Epidermal melanocyte (primary cell): Measurements from ENCODE around the gene LENG8.

Experiments
- DNase-seq: peaks from one replicate; pipeline ENCODE4 v3.0.0; 2011; ENCODE audit warnings: low spot score; ENCODE audit not compliant: insufficient read length

Gene LENG8

GRCh38 chr19:54448774-54449700 lies at the start of gene LENG8:
Gene LENG8 (plus strand): TSS chr19:54449199. CDS start chr19:54451345, 2,146 bp downstream.
- DNase-seq, result peak; percentile 95

GRCh38 chr19:54400913-54401312 lies 48.1 kb upstream of the LENG8 start:
- DNase-seq, result no peak

GRCh38 chr19:54403054-54403453 lies 45.9 kb upstream of the LENG8 start:
- DNase-seq, result no peak

DNA sequence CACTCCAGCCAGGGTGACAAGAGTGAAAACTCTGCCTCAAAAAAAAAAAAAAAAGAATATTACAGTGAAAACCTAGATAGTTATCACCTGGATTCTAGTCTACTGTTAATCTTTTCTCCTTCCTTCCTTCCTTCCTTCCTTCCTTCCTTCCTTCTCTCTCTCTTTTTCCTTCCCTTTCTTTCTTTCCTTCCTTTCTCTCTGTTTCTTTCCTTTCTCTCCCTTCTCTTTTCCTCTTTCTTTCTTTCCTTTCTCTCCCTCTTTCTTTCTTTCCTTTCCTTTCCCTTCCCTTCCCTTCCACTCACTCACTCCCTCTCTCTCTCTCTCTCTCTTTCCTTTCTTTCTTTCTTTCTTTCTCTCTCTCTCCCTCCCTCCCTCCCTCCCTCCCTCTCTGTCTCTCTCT lies 43.4 kb upstream of the LENG8 start:
- DNase-seq, result no peak

GRCh38 chr19:54407780-54408179 lies 41.2 kb upstream of the LENG8 start:
- DNase-seq, result no peak

GRCh38 chr19:54408456-54409026 lies 40.5 kb upstream of the LENG8 start:
- no peak for DNase-seq

GRCh38 chr19:54411033-54411432 lies 38.0 kb upstream of the LENG8 start:
- no peak for DNase-seq

DNA sequence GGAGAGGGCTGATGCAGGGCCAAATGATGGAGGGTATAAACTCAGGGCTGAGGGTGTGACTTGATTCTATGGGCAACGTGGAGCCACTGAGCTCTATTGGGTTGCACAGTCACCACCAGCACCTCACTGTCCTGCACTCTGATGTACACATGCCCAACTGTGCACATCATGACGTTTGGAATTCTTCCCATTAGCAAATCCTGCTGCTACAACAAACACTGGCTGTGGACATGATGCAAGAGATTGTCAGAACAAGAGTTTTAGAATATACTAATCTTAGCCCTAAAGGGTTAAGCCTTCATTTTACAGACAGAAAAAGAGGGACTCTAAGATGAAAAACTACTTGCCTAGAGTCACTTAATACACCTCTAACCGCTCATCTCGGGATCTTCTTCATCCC lies 36.1 kb upstream of the LENG8 start:
- DNase-seq, result no peak

GRCh38 chr19:54414156-54414555 lies 34.8 kb upstream of the LENG8 start:
- no peak for DNase-seq

- peak; percentile 15 for DNase-seq
These were observed 33.6 kb upstream of the LENG8 start, which contains the start of gene TTYH1 for GRCh38 chr19:54415208-54415900. Gene TTYH1 (plus strand): TSS chr19:54415464. CDS start chr19:54415553, 89 bp downstream.

DNA sequence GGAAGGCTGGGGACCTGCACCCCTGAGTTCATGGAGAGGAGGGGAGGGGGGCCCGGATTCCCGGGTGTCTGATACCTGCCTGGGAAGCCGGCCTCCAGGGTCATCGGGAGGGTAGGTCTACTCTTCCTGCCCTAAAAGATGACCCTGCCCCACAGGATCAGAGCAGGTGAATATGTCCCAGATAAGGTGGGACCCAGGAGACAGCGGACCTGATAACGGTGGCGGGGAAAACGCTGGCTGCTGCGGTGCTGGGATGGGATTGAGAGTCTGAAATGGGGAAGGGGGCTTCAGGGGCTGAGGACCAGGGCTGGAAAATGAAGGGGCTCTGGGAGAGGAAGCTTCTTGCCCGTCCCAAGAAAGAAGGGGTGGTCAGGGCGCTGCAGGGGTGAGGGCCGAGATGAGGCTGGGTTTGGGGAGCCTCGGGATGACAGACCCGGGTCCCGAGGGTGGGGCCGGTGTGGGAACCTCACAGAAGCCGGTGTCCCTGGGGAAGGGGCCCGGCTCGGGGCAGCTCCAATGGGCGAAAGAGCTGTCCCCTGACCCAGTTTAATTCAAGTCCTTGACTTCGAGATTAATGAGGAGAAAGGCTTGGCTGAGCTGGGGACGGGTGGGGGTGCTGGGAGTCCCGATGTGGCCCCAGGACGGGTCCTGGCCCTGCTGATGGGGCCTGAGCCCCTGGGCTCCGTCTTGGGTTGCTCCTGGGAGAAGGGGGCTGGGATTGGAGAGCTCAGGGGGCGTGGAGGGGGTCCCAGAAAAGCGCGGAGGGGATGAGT lies 32.9 kb upstream of the LENG8 start:
- peak; percentile 17 for DNase-seq

- peak; percentile 9 for DNase-seq
These were observed 32.1 kb upstream of the LENG8 start for GRCh38 chr19:54416695-54417491.

DNA sequence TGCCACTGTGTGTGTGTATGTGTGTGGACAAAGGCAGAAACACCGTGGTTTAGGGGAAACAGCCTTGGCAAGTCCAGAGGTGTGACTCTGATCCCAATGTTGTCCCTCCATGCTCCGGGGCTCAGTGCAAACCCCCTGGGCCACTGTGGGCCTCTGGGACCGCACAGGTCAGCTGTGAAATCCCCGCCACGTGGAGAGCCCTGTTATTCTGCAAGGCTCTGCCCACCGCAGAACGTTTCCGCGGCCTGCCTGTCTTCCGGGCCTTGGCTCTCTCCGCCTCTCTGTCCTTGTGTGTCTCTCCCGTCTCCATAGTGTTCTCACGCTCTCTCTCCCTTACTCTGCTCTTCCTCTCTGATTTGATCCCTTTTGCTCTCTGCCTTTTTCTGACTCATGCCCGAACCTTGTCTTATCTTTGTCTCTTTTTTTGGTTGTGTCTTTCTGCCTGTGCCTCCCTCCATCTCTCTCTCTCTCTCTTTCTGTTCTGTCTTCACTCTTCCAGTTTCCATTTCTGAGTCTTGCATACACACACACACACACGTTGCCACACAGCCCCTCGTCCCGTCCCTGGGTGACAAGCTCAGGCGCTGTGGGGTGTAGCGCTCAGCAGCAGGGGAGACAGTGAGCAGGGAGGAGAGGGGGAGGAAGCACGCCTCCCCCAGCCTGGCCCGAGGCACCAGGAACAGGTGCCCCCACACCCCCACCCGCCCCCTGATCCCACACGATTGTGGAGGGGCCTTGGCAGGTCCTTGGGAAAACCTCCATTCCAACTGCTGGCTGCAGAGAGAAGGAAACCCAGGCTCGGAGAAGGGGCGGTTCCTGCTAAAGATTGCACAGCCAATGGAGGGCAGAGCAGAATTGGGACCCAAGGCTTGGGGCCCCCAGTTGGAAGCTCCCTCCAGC lies 30.7 kb upstream of the LENG8 start:
- DNase-seq, result peak; percentile 42

DNA sequence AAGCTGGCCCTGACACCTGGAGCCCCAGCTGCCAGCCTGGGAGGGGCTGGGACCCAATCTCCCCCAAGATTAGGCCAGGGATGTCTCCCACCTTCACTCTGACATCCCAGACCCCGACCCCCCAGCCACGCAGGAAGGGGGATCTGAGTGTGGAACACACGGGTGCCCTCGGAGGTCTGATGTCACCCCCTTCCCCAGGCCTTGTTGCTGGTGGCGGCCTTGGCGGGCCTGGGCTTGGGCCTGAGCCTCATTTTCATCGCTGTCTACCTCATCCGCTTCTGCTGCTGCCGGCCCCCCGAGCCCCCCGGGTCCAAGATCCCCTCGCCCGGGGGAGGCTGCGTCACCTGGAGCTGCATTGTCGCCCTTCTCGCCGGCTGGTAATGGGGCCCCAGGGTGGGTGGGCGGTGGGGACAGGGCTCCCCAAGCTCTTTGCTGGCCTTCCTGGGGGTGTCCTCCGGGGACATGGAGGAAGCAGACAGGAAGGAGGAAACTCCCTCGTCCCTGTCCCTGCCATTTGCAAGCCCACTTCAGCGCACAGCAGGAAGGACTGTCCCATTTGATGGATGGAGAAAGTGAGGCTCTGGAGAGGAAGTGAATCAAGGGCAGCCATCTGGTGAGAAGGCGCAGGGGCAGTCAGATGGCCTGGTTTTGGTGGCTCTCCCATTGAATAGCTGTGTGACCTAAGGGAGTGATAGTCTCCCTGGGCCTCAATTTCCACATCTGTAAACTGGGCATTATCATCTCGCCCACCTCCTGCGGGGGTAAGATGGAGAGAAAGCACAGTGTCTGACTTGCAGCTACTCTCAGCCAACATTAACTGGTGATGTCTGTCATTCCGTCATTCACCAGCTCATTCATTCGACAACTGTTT lies 29.8 kb upstream of the LENG8 start:
- peak; percentile 12 for DNase-seq

- DNase-seq, result no peak
These were observed 29.0 kb upstream of the LENG8 start for GRCh38 chr19:54420068-54420382.

GRCh38 chr19:54420383-54421168 lies 28.4 kb upstream of the LENG8 start:
- peak; percentile 49 for DNase-seq

- DNase-seq, result no peak
These were observed 27.9 kb upstream of the LENG8 start for GRCh38 chr19:54421169-54421516.

DNA sequence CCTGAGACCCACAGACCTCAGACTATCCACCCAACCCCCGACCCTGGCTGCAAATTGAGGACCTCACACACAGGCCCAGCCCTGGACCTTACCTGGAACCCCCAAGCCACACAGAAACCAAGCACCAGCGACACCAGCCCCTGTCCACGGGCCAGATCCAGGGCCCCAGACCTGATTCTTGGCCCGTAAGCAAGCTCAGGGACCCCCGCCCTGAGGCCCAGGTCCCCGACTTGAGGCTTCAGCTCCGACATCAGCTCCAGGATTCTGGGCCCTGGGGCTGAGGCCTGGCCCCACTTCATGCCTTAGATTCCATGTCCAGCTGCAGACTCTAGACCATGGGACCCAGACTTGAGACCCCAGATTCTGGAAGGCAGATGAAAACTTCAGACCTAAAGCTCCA lies 27.5 kb upstream of the LENG8 start:
- peak; percentile 4 for DNase-seq
